Stimulated activated CD8-positive, alpha-beta memory T cell treated with anti-CD3 and anti-CD28 coated beads, Interleukin-2, amount 100 ng/mL, for 1 hour (primary cell): ENCODE results near the gene CLDN10.

ENCODE experiments used
- DNase-seq, 2 donors: peaks; one replicate each; pipeline ENCODE4 v3.0.0-alpha.2; 2020; ENCODE audit warnings: low read depth in 2 of 2

CLDN10 gene

GRCh38 chr13:95601216-95601615, 48.7 kb downstream of the CLDN10 start:
- DNase-seq: no peak

GRCh38 chr13:95601906-95602305, 49.4 kb downstream of the CLDN10 start:
- no peak for DNase-seq

- DNase-seq: no peak
These were observed 51.5 kb downstream of the CLDN10 start for GRCh38 chr13:95603887-95604555.

- DNase-seq: no peak
These were observed 52.0 kb downstream of the CLDN10 start for GRCh38 chr13:95604556-95604915.

- no peak for DNase-seq
These were observed 53.1 kb downstream of the CLDN10 start for GRCh38 chr13:95605448-95606125.

- no peak for DNase-seq
These were observed 54.8 kb downstream of the CLDN10 start for GRCh38 chr13:95607366-95607765.

- DNase-seq: no peak
These were observed 56.3 kb downstream of the CLDN10 start for GRCh38 chr13:95608640-95609323.

GRCh38 chr13:95614641-95615245, 62.2 kb downstream of the CLDN10 start:
- no peak for DNase-seq

- DNase-seq: no peak
These were observed 63.0 kb downstream of the CLDN10 start for GRCh38 chr13:95615539-95615938.

- DNase-seq: no peak
These were observed 67.7 kb downstream of the CLDN10 start for GRCh38 chr13:95620030-95620824.

GRCh38 chr13:95620825-95621498, 68.4 kb downstream of the CLDN10 start:
- no peak for DNase-seq

- DNase-seq: no peak
These were observed 70.6 kb downstream of the CLDN10 start for GRCh38 chr13:95623141-95623540.

- no peak for DNase-seq
These were observed 71.5 kb downstream of the CLDN10 start for GRCh38 chr13:95624020-95624419.

GRCh38 chr13:95626768-95627167, 74.2 kb downstream of the CLDN10 start:
- no peak for DNase-seq

- no peak for DNase-seq
These were observed 75.1 kb downstream of the CLDN10 start for GRCh38 chr13:95627590-95627989.

GRCh38 chr13:95628488-95628887, 76.0 kb downstream of the CLDN10 start:
- no peak for DNase-seq

- DNase-seq: no peak
These were observed 76.6 kb downstream of the CLDN10 start for GRCh38 chr13:95629071-95629470.
